ENCODE data around the gene ANKRD31. TPM values are rescaled to one million over a fixed set of nuclear protein-coding genes. Genes with fewer than 3 reads are reported as not detected.

Gene ANKRD31
- total RNA-seq, 1 experiment from 2014 or later, result 0.11 TPM

DNA sequence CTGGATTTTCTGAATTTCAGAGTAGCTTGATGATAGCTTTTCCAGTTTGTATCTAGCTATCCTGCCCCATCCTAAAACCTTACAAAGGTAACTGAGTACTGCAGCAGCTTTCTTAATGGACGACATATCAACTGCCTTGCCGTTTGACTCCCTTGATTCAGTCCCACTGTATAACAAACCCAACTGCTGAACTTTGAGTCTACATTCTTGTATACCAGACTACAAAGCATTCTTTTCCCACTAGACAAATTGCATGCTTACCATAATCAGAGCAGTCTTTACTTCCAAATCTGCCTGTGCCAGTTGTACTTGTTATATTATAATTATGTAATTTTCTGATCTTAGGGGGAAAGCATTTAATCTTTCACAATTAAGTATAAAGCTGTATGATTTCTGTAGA is 47.3 kb downstream of the ANKRD31 start:
- Histone ChIP-seq H2BK20ac (ENCODE audit: low read depth, low read length, poor library complexity, severe bottlenecking) (no peak overlapping the region), H2BK15ac (ENCODE audit: low read depth, low read length) (no peak overlapping the region), H3K4ac (ENCODE audit: low read depth, low read length) (no peak overlapping the region), H3K23me2 (ENCODE audit: insufficient read length, low read depth, low read length, poor library complexity, severe bottlenecking) (no peaks in the 10 kb centered on the region), H3T11ph (ENCODE audit: low read length) (no peak overlapping the region), H2BK12ac (ENCODE audit: insufficient read length, low read depth, low read length) (no peak overlapping the region), H3K79me2 (ENCODE audit: insufficient read depth, low read length) (no peaks in the 10 kb centered on the region), H4K91ac (ENCODE audit: insufficient read length, low read depth, low read length) (no peak overlapping the region), H3K9me3 (ENCODE audit: control insufficient read depth, low read depth, low read length) (no peaks in the 10 kb centered on the region), H4K20me1 (ENCODE audit: control insufficient read depth, insufficient read depth, insufficient read length) (no peaks in the 10 kb centered on the region), H3K56ac (ENCODE audit: insufficient read length, low read depth, low read length) (no peak overlapping the region), H2AFZ (ENCODE audit: low read length) (no peak overlapping the region), H4K8ac (replicated peaks; ENCODE audit: insufficient read length, low read depth, low read length) (no peak overlapping the region), H2BK120ac (ENCODE audit: low read depth, low read length, poor library complexity, severe bottlenecking) (no peak overlapping the region), H4K5ac (ENCODE audit: insufficient read length, low read depth, low read length) (no peak overlapping the region), H3K18ac (ENCODE audit: insufficient read length, low read depth, low read length) (no peak overlapping the region), H3K4me1 (ENCODE audit: insufficient read depth, low read length) (no peaks in the 10 kb centered on the region), H3K4me2 (ENCODE audit: insufficient read depth, insufficient read length, low read length) (no peak overlapping the region), H3K27me3 (ENCODE audit: insufficient read depth, low read length) (no peaks in the 10 kb centered on the region), H2AK5ac (ENCODE audit: insufficient read length, low read length) (no peak overlapping the region), H3K23ac (ENCODE audit: insufficient read length, low read depth, low read length) (no peak overlapping the region), H3K79me1 (ENCODE audit: insufficient read depth, low read depth, low read length, poor library complexity, severe bottlenecking) (no peaks in the 10 kb centered on the region), H3K14ac (ENCODE audit: insufficient read depth, low read length) (no peak overlapping the region), H3K9ac (ENCODE audit: extremely low read depth, insufficient read length, low read length) (no peak overlapping the region), H3K27ac (ENCODE audit: insufficient read length, low read depth, low read length) (no peak overlapping the region), H2BK5ac (ENCODE audit: insufficient read length, low read length) (no peak overlapping the region)
- no peak for DNase-seq
- H3K4me3 Mint-ChIP-seq, result no peak overlapping the region
- H3K27ac Mint-ChIP-seq, result no peak overlapping the region
- no peaks in the 10 kb centered on the region for H3K9me3 Mint-ChIP-seq
- H3K36me3 Mint-ChIP-seq (ENCODE audit: insufficient read depth in 1 of 3, low read depth in 3 of 3), result no peaks in the 10 kb centered on the region
- no peaks in the 10 kb centered on the region for H3K4me1 Mint-ChIP-seq
- WGBS (ENCODE audit: extremely low coverage, insufficient read length, low lambda C conversion rate), result no CpG with 5 or more reads among the region's 2 CpGs
- H3K27me3 Mint-ChIP-seq (ENCODE audit: low read depth), result no peaks in the 10 kb centered on the region
- TF ChIP-seq, protein P1, sequence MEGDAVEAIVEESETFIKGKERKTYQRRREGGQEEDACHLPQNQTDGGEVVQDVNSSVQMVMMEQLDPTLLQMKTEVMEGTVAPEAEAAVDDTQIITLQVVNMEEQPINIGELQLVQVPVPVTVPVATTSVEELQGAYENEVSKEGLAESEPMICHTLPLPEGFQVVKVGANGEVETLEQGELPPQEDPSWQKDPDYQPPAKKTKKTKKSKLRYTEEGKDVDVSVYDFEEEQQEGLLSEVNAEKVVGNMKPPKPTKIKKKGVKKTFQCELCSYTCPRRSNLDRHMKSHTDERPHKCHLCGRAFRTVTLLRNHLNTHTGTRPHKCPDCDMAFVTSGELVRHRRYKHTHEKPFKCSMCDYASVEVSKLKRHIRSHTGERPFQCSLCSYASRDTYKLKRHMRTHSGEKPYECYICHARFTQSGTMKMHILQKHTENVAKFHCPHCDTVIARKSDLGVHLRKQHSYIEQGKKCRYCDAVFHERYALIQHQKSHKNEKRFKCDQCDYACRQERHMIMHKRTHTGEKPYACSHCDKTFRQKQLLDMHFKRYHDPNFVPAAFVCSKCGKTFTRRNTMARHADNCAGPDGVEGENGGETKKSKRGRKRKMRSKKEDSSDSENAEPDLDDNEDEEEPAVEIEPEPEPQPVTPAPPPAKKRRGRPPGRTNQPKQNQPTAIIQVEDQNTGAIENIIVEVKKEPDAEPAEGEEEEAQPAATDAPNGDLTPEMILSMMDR (conservative IDR thresholded peaks at IDR 0.05), result no peak
